ENCODE results near the gene APOC1.

DNA sequence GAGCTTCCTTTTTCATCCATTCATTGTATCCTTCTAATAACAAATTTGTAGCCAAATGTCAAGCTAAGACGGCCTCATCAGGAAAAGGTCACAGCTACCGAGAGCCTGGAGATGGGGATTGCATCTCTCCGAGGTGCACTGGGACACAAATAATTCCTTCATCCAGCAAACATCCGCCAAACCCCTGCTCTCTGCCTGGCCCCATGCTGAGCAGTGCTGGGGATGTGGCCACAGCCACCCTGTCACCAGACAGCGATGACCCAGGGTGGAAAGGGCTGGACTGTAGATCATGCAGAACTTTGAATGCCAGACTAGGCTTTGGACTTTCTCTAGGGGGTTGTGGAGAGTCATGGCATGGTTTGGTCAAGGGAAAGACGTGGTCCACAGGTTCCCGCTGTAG, 21.5 kb upstream of the APOC1 start:
- TF ChIP-seq EP300 (IDR thresholded peaks at IDR 0.05), result no peak
- TF ChIP-seq, protein P1, sequence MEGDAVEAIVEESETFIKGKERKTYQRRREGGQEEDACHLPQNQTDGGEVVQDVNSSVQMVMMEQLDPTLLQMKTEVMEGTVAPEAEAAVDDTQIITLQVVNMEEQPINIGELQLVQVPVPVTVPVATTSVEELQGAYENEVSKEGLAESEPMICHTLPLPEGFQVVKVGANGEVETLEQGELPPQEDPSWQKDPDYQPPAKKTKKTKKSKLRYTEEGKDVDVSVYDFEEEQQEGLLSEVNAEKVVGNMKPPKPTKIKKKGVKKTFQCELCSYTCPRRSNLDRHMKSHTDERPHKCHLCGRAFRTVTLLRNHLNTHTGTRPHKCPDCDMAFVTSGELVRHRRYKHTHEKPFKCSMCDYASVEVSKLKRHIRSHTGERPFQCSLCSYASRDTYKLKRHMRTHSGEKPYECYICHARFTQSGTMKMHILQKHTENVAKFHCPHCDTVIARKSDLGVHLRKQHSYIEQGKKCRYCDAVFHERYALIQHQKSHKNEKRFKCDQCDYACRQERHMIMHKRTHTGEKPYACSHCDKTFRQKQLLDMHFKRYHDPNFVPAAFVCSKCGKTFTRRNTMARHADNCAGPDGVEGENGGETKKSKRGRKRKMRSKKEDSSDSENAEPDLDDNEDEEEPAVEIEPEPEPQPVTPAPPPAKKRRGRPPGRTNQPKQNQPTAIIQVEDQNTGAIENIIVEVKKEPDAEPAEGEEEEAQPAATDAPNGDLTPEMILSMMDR (IDR thresholded peaks at IDR 0.05), result no peak
- no peak for TF ChIP-seq POLR2AphosphoS5 (IDR thresholded peaks at IDR 0.05)

Data from suprapubic skin (tissue), 4 donors.